SK-N-SH (cell line): ENCODE measurements around the gene OIP5.

Experiments used
- CTCF ChIP-seq: fragments of 200-600 bp; sonication (generic); IDR thresholded peaks from 2 replicates; pipeline ENCODE4 v1.6.1; 2017; ENCODE audit warnings: antibody characterized with exemption, mild to moderate bottlenecking, moderate library complexity
- TAF1 ChIP-seq: IDR thresholded peaks from 2 replicates; pipeline ENCODE4 v1.6.1; 2012; ENCODE audit warnings: low read depth, mild to moderate bottlenecking, low read length, moderate library complexity, borderline replicate concordance
- YY1 ChIP-seq: IDR thresholded peaks from 2 replicates; pipeline ENCODE4 v1.4.0; 2012; ENCODE audit warnings: low read depth, mild to moderate bottlenecking

- TF ChIP-seq YY1, result no peak
- TF ChIP-seq TAF1, result no peak
- no peak for TF ChIP-seq CTCF
Observed at GRCh38 chr15:41292521-41292920, 39.9 kb downstream of the OIP5 start.
